ENCODE measurements around the gene PPY. TPM values are rescaled to one million over a fixed set of nuclear protein-coding genes. Genes with fewer than 3 reads are reported as not detected.

The PPY gene
- total and polyA plus RNA-seq, 2 donors (not counting 1 experiment from before 2014, with no cell fraction given): not detected

DNA sequence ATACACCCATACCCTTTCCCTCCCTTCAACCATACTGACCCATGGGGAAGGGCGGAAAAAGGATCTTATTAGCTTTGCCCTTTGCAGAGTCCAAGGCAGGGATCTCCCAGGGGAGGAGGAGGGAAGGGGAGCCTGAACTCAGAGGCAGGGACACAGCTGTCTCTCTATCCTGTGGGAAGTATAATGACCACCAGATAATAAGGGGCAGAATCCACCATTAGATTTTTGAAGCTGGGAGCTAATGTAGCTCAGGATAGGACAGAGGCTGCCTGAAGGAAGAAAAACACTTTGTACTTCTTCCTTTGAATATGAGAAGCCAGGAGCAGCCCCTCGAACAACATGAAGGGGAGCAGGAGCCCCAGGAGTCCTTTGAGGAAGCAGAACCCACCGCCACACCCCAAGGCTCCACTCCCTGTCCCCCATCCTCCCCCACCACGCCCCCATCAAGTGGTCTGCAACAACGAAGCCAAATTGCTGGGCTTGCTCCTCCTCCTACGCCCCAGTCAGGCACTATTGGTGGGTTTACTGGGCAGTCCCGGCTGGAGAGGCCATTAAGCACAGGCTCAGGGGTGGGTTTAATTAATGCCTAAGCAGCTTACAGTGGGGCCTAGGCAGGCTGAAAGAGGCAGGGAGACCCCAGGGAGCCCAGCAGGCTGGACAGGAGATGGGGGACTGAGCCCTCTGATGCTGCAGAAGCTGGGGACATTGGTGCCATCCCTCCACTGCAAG, 40.3 kb downstream of the PPY start:
- Histone ChIP-seq H3K9me3 (ENCODE audit: control insufficient read depth, insufficient read depth, low read depth, low read length) (no peaks in the 10 kb centered on the region), H3K4me2 (ENCODE audit: extremely low read depth, insufficient read depth, low read length) (no peak overlapping the region), H3K9ac (ENCODE audit: insufficient read depth, low read length) (no peak overlapping the region), H4K20me1 (ENCODE audit: control insufficient read depth, extremely low read depth, insufficient read depth, low read length) (no peaks in the 10 kb centered on the region), H3K27me3 (ENCODE audit: control insufficient read depth, insufficient read depth, low read length) (peaks cover 2% of the 10 kb centered on the region), H3K4me1 (ENCODE audit: control insufficient read depth, extremely low read depth, insufficient read depth, low read length) (peaks cover 9% of the 10 kb centered on the region), H2AFZ (ENCODE audit: low read length) (no peak overlapping the region), H3K4me3 (replicated peaks in 1 of 4; ENCODE audit: control extremely low read depth in 1 of 4, insufficient read depth in 1 of 4, low read depth in 3 of 4, low read length in 4 of 4) (no peak overlapping the region), H3K79me2 (ENCODE audit: control insufficient read depth, insufficient read depth, low read length) (no peaks in the 10 kb centered on the region), H3K36me3 (ENCODE audit: control insufficient read depth, insufficient read depth, low read length) (no peaks in the 10 kb centered on the region), H3K27ac (ENCODE audit: insufficient read depth, low read length) (no peak overlapping the region)
- no peak for DNase-seq (ENCODE audit: low read depth in 2 of 2)
- TF ChIP-seq EZH2 (IDR thresholded peaks at IDR 0.05; ENCODE audit: low read length, missing control alignments): no peak
- TF ChIP-seq, protein P1, sequence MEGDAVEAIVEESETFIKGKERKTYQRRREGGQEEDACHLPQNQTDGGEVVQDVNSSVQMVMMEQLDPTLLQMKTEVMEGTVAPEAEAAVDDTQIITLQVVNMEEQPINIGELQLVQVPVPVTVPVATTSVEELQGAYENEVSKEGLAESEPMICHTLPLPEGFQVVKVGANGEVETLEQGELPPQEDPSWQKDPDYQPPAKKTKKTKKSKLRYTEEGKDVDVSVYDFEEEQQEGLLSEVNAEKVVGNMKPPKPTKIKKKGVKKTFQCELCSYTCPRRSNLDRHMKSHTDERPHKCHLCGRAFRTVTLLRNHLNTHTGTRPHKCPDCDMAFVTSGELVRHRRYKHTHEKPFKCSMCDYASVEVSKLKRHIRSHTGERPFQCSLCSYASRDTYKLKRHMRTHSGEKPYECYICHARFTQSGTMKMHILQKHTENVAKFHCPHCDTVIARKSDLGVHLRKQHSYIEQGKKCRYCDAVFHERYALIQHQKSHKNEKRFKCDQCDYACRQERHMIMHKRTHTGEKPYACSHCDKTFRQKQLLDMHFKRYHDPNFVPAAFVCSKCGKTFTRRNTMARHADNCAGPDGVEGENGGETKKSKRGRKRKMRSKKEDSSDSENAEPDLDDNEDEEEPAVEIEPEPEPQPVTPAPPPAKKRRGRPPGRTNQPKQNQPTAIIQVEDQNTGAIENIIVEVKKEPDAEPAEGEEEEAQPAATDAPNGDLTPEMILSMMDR (conservative IDR thresholded peaks at IDR 0.05 in 1 of 2, IDR thresholded peaks at IDR 0.05 in 1 of 2; ENCODE audit: low read depth in 1 of 2, low read length in 2 of 2): no peak

- H2AFZ ChIP-seq (ENCODE audit: low read length): peak overlapping the region; percentile 67
- no peaks in the 10 kb centered on the region for H3K36me3 ChIP-seq (ENCODE audit: control insufficient read depth, insufficient read depth, low read length)
- H3K27me3 ChIP-seq (ENCODE audit: control insufficient read depth, insufficient read depth, low read length): peaks cover 2% of the 10 kb centered on the region
- H3K27ac ChIP-seq (ENCODE audit: insufficient read depth, low read length): no peak overlapping the region
- TF ChIP-seq, protein P1 (conservative IDR thresholded peaks at IDR 0.05 in 1 of 2, IDR thresholded peaks at IDR 0.05 in 1 of 2; ENCODE audit: low read depth in 1 of 2, low read length in 2 of 2): no peak
- TF ChIP-seq EZH2 (IDR thresholded peaks at IDR 0.05; ENCODE audit: low read length, missing control alignments): no peak
- DNase-seq (ENCODE audit: low read depth in 2 of 2): no peak
- no peak overlapping the region for H3K9ac ChIP-seq (ENCODE audit: insufficient read depth, low read length)
- peaks cover 5% of the 10 kb centered on the region for H3K4me1 ChIP-seq (ENCODE audit: control insufficient read depth, extremely low read depth, insufficient read depth, low read length)
- peak overlapping the region; percentile 87 for H3K4me2 ChIP-seq (ENCODE audit: extremely low read depth, insufficient read depth, low read length)
- no peaks in the 10 kb centered on the region for H3K79me2 ChIP-seq (ENCODE audit: control insufficient read depth, insufficient read depth, low read length)
- no peaks in the 10 kb centered on the region for H4K20me1 ChIP-seq (ENCODE audit: control insufficient read depth, extremely low read depth, insufficient read depth, low read length)
- H3K4me3 ChIP-seq (replicated peaks in 1 of 4; ENCODE audit: control extremely low read depth in 1 of 4, insufficient read depth in 1 of 4, low read depth in 3 of 4, low read length in 4 of 4): peak overlapping the region; percentile 31 to 54 (median 44)
- H3K9me3 ChIP-seq (ENCODE audit: control insufficient read depth, insufficient read depth, low read depth, low read length): no peaks in the 10 kb centered on the region
Measured at GRCh38 chr17:43900858-43901754, 41.2 kb downstream of the PPY start.

DNA sequence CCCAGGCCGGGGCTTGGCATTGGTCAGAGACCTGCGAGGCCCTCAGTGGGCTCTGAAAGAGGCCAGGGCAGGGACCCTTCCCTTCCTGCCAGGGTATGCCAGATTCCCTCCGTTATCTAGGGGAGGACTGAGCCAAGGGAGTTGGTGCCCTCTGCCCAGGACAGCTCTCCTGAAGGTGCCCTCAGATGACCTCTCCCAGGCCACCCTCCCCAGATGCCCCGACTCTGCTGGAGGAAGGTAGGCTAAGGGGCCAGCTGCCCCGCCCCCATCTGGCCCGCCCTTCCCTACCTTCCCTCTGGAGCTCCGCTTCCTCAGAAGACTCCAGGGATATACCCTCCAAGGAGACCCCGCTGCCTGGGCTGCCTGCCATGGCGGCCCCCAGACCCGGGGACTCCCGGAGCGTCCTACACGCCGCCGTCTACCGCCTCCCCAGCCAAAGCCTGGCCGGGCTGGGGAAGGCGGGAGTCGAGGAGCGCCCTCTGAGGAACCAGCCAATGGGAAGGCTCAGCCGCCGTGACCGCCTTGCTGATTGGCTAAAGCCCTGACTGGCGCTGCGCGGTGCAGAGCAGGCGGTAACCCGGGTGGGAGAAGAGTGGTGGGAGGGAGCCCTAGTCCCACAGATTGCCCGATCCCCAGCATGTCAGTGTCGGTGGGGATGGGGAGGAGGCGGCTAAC, 42.0 kb downstream of the PPY start:
- Histone ChIP-seq H3K9ac (ENCODE audit: insufficient read depth, low read length) (no peak overlapping the region), H3K4me1 (ENCODE audit: control insufficient read depth, extremely low read depth, insufficient read depth, low read length) (peaks cover 3% of the 10 kb centered on the region), H2AFZ (ENCODE audit: low read length) (peak overlapping the region; percentile 67), H3K79me2 (ENCODE audit: control insufficient read depth, insufficient read depth, low read length) (no peaks in the 10 kb centered on the region), H3K27me3 (ENCODE audit: control insufficient read depth, insufficient read depth, low read length) (peaks cover under 1% of the 10 kb centered on the region), H4K20me1 (ENCODE audit: control insufficient read depth, extremely low read depth, insufficient read depth, low read length) (no peaks in the 10 kb centered on the region), H3K27ac (ENCODE audit: insufficient read depth, low read length) (no peak overlapping the region), H3K36me3 (ENCODE audit: control insufficient read depth, insufficient read depth, low read length) (no peaks in the 10 kb centered on the region), H3K4me2 (ENCODE audit: extremely low read depth, insufficient read depth, low read length) (peak overlapping the region; percentile 87), H3K9me3 (ENCODE audit: control insufficient read depth, insufficient read depth, low read depth, low read length) (no peaks in the 10 kb centered on the region), H3K4me3 (replicated peaks in 1 of 4; ENCODE audit: control extremely low read depth in 1 of 4, insufficient read depth in 1 of 4, low read depth in 3 of 4, low read length in 4 of 4) (peak overlapping the region; percentile 31 to 54 (median 44))
- peak; percentile 68 to 74 for DNase-seq (ENCODE audit: low read depth in 2 of 2)
- no peak for TF ChIP-seq EZH2 (IDR thresholded peaks at IDR 0.05; ENCODE audit: low read length, missing control alignments)
- TF ChIP-seq, protein P1 (conservative IDR thresholded peaks at IDR 0.05 in 1 of 2, IDR thresholded peaks at IDR 0.05 in 1 of 2; ENCODE audit: low read depth in 1 of 2, low read length in 2 of 2): no peak
